GM15510 (cell line): ENCODE data around the gene PLPP4.

Experiments
- POLR2A ChIP-seq: IDR thresholded peaks from 3 replicates; pipeline ENCODE4 v1.6.1; 2011; ENCODE audit warnings: borderline replicate concordance; ENCODE audit not compliant: insufficient read length; ENCODE audit errors: extremely low read depth

Gene PLPP4

GRCh38 chr10:120548210-120548609 lies 91.2 kb downstream of the PLPP4 start:
- no peak for TF ChIP-seq POLR2A

GRCh38 chr10:120552262-120552661 lies 95.2 kb downstream of the PLPP4 start:
- TF ChIP-seq POLR2A = no peak

GRCh38 chr10:120553911-120554310 lies 96.9 kb downstream of the PLPP4 start:
- no peak for TF ChIP-seq POLR2A

GRCh38 chr10:120555436-120555835 lies 98.4 kb downstream of the PLPP4 start:
- no peak for TF ChIP-seq POLR2A

GRCh38 chr10:120555842-120556532 lies 99.0 kb downstream of the PLPP4 start:
- TF ChIP-seq POLR2A = no peak

GRCh38 chr10:120557311-120557710 lies 100.3 kb downstream of the PLPP4 start:
- no peak for TF ChIP-seq POLR2A

- no peak for TF ChIP-seq POLR2A
Observed at GRCh38 chr10:120559800-120560199, 102.8 kb downstream of the PLPP4 start.

- no peak for TF ChIP-seq POLR2A
Observed at GRCh38 chr10:120562956-120563355, 105.9 kb downstream of the PLPP4 start.

- TF ChIP-seq POLR2A = no peak
Observed at GRCh38 chr10:120570418-120570817, 113.4 kb downstream of the PLPP4 start.

GRCh38 chr10:120571266-120571665 lies 114.2 kb downstream of the PLPP4 start:
- TF ChIP-seq POLR2A = no peak

GRCh38 chr10:120572307-120572706 lies 115.3 kb downstream of the PLPP4 start:
- no peak for TF ChIP-seq POLR2A

GRCh38 chr10:120573355-120573754 lies 116.3 kb downstream of the PLPP4 start:
- TF ChIP-seq POLR2A = no peak

- no peak for TF ChIP-seq POLR2A
Observed at GRCh38 chr10:120574981-120575380, 118.0 kb downstream of the PLPP4 start.

- no peak for TF ChIP-seq POLR2A
Observed at GRCh38 chr10:120575411-120575810, 118.4 kb downstream of the PLPP4 start.

GRCh38 chr10:120578134-120578533 lies 121.1 kb downstream of the PLPP4 start:
- no peak for TF ChIP-seq POLR2A

GRCh38 chr10:120578890-120579289 lies 121.9 kb downstream of the PLPP4 start:
- TF ChIP-seq POLR2A = no peak

- TF ChIP-seq POLR2A = no peak
Observed at GRCh38 chr10:120580918-120581895, 124.2 kb downstream of the PLPP4 start.

GRCh38 chr10:120582753-120583152 lies 125.7 kb downstream of the PLPP4 start:
- TF ChIP-seq POLR2A = no peak
